Panc1 (cell line): ENCODE results near the gene FAM83E. TPM values are rescaled to one million over a fixed set of nuclear protein-coding genes. Genes with fewer than 3 reads are reported as not detected.

Experiments used
- ATAC-seq: fragments of 200-7000 bp; cut with Tn5 transposase; 2 replicates; pipeline ENCODE4 v1.9.1; 2020; ENCODE audit warnings: mild to moderate bottlenecking, moderate library complexity
- BruUV-seq: library from RNA; stranded (reverse); fragments of 400-500 nt; replicated peaks from 2 replicates; lab custom pipeline; 2021; lab: Mats Ljungman, UMichigan
- CTCF ChIA-PET: fragments of 300-600 bp; sonication (Branson Sonifier 250); formaldehyde crosslinking; loops from one replicate; lab custom pipeline; 2022; ENCODE audit warnings: antibody characterized with exemption; lab: Charles Lee
- POLR2A ChIA-PET: fragments of 300-600 bp; sonication (Branson Sonifier 250); formaldehyde crosslinking; loops from one replicate; lab custom pipeline; 2022; ENCODE audit warnings: antibody characterized with exemption; lab: Charles Lee
- DNase-seq: peaks from one replicate; pipeline ENCODE4 v3.0.0-alpha.2; 2010; ENCODE audit warnings: low read depth, low spot score
- H3K27ac ChIP-seq: 2 replicates; pipeline ENCODE4 v1.5.1; 2011; ENCODE audit warnings: mild to moderate bottlenecking, low read length, inconsistent platforms
- H3K27me3 ChIP-seq: fragments of 200-500 bp; sonication (Bioruptor generic); 2 replicates; pipeline ENCODE4 v1.6.0; 2014; ENCODE audit warnings: low read length, inconsistent platforms; ENCODE audit not compliant: control insufficient read depth, insufficient read depth
- H3K36me3 ChIP-seq: fragments of 200-500 bp; sonication (Bioruptor generic); 2 replicates; pipeline ENCODE4 v1.5.1; 2014; ENCODE audit warnings: inconsistent platforms, mild to moderate bottlenecking, low read length, moderate library complexity; ENCODE audit not compliant: control insufficient read depth, insufficient read depth
- H3K4me1 ChIP-seq: 2 replicates; pipeline ENCODE4 v1.5.1; 2011; ENCODE audit warnings: inconsistent platforms, mild to moderate bottlenecking, low read length, moderate library complexity; ENCODE audit not compliant: control insufficient read depth, insufficient read depth
- H3K4me3 ChIP-seq, 2 experiments: 2 replicates each; pipeline ENCODE4 v1.5.1; 2011 to 2012; ENCODE audit warnings: low read depth in 2 of 2, low read length in 2 of 2, mild to moderate bottlenecking in 2 of 2, inconsistent platforms in 1 of 2, moderate library complexity in 1 of 2
- H3K9me3 ChIP-seq: fragments of 200-500 bp; sonication (Bioruptor generic); 2 replicates; pipeline ENCODE4 v1.5.1; 2014; ENCODE audit warnings: low read depth, mild to moderate bottlenecking, inconsistent platforms, low read length, moderate library complexity; ENCODE audit not compliant: control insufficient read depth, insufficient read depth
- POLR2AphosphoS5 ChIP-seq: IDR thresholded peaks from 2 replicates; pipeline ENCODE4 v1.6.1; 2012; ENCODE audit warnings: mild to moderate bottlenecking, low read depth, low read length, moderate library complexity
- SIN3A ChIP-seq: IDR thresholded peaks from 2 replicates; pipeline ENCODE4 v1.6.1; 2012; ENCODE audit warnings: low read depth, mild to moderate bottlenecking, low read length, moderate library complexity, borderline replicate concordance; ENCODE audit not compliant: insufficient read depth
- TCF7L2 ChIP-seq: IDR thresholded peaks from 2 replicates; pipeline ENCODE4 v1.6.1; 2011; ENCODE audit warnings: mild to moderate bottlenecking, low read depth, low read length, inconsistent platforms
- in situ Hi-C: cut with HindIII; loops from 2 replicates; pipeline ENCODE4 v1.10.0; 2016; ENCODE audit warnings: low sequenced_read_pairs, low pct_unique_long_range_greater_than_20kb
- intact Hi-C: fragments of 100-400 bp; cut with micrococcal nuclease; formaldehyde crosslinking; loops from one replicate; pipeline ENCODE4 v1.10.0; 2022; ENCODE audit not compliant: unreplicated experiment
- total RNA-seq: library from RNA; stranded (reverse); gene quantifications from one replicate; pipeline ENCODE4 v1.2.1, GENCODE V29; 2021; ENCODE audit not compliant: unreplicated experiment
- TF ChIP-seq, protein P1 (sequence below): fragments of 450-650 bp; IDR thresholded peaks from 2 replicates; pipeline ENCODE4 v1.5.1; 2017; ENCODE audit warnings: mild to moderate bottlenecking
- TF ChIP-seq, protein P2 (sequence below), 2 experiments: IDR thresholded peaks; 2 replicates each; pipeline ENCODE4 v1.6.1; 2011 to 2012; ENCODE audit warnings: low read depth in 2 of 2, control low read depth in 1 of 2, low read length in 1 of 2, mild to moderate bottlenecking in 1 of 2, moderate library complexity in 1 of 2; ENCODE audit not compliant: insufficient read depth in 1 of 2

Gene FAM83E
- total RNA-seq, 1 experiment from 2014 or later, result 1.0 TPM

DNA sequence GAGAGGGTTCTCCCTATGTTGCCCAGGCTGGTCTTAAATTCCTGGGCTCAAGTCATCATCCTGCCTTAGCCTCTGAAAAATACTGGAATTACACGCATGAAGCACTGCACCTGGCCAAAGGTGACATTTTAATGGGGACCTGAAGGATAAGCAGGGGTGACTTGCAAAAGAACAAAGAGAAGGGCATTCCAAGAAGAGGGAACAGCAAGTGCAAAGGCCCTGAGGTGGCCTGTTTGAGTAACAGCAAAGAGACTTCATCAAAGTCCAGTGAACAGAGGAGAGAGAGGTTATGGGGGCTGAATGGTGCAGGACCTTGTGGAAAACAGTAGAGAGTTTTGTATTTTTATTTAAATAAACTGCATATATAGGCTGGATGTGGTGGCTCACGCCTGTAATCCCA is 27.0 kb upstream of the FAM83E start:
- in situ Hi-C loops, result no loop called here
- Histone ChIP-seq H3K27ac (no peak overlapping the region), H3K4me3 (no peak overlapping the region), H3K4me1 (peaks cover 6% of the 10 kb centered on the region), H3K27me3 (no peaks in the 10 kb centered on the region), H3K9me3 (no peaks in the 10 kb centered on the region), H3K36me3 (no peaks in the 10 kb centered on the region; the same call in 1 of the 2 replicates)
- intact Hi-C loops, result no loop called here
- ATAC-seq (no peak), DNase-seq (no peak)
- POLR2A ChIA-PET, result no interaction called here
- no TSS peak for BruUV-seq
- CTCF ChIA-PET, result interaction anchor here (0.6 kb wide), 1 partner anchor 42 kb away, joined by 6 read pairs; no protein-coding TSS in a partner anchor
- TF ChIP-seq POLR2AphosphoS5 (no peak), SIN3A (no peak), TCF7L2 (no peak)
- TF ChIP-seq, protein P1, sequence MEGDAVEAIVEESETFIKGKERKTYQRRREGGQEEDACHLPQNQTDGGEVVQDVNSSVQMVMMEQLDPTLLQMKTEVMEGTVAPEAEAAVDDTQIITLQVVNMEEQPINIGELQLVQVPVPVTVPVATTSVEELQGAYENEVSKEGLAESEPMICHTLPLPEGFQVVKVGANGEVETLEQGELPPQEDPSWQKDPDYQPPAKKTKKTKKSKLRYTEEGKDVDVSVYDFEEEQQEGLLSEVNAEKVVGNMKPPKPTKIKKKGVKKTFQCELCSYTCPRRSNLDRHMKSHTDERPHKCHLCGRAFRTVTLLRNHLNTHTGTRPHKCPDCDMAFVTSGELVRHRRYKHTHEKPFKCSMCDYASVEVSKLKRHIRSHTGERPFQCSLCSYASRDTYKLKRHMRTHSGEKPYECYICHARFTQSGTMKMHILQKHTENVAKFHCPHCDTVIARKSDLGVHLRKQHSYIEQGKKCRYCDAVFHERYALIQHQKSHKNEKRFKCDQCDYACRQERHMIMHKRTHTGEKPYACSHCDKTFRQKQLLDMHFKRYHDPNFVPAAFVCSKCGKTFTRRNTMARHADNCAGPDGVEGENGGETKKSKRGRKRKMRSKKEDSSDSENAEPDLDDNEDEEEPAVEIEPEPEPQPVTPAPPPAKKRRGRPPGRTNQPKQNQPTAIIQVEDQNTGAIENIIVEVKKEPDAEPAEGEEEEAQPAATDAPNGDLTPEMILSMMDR, result no peak
- TF ChIP-seq, protein P2, sequence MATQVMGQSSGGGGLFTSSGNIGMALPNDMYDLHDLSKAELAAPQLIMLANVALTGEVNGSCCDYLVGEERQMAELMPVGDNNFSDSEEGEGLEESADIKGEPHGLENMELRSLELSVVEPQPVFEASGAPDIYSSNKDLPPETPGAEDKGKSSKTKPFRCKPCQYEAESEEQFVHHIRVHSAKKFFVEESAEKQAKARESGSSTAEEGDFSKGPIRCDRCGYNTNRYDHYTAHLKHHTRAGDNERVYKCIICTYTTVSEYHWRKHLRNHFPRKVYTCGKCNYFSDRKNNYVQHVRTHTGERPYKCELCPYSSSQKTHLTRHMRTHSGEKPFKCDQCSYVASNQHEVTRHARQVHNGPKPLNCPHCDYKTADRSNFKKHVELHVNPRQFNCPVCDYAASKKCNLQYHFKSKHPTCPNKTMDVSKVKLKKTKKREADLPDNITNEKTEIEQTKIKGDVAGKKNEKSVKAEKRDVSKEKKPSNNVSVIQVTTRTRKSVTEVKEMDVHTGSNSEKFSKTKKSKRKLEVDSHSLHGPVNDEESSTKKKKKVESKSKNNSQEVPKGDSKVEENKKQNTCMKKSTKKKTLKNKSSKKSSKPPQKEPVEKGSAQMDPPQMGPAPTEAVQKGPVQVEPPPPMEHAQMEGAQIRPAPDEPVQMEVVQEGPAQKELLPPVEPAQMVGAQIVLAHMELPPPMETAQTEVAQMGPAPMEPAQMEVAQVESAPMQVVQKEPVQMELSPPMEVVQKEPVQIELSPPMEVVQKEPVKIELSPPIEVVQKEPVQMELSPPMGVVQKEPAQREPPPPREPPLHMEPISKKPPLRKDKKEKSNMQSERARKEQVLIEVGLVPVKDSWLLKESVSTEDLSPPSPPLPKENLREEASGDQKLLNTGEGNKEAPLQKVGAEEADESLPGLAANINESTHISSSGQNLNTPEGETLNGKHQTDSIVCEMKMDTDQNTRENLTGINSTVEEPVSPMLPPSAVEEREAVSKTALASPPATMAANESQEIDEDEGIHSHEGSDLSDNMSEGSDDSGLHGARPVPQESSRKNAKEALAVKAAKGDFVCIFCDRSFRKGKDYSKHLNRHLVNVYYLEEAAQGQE (IDR thresholded peaks at IDR 0.05; ENCODE audit: insufficient read depth in 1 of 2, low read depth in 2 of 2, low read length in 1 of 2), result no peak

DNA sequence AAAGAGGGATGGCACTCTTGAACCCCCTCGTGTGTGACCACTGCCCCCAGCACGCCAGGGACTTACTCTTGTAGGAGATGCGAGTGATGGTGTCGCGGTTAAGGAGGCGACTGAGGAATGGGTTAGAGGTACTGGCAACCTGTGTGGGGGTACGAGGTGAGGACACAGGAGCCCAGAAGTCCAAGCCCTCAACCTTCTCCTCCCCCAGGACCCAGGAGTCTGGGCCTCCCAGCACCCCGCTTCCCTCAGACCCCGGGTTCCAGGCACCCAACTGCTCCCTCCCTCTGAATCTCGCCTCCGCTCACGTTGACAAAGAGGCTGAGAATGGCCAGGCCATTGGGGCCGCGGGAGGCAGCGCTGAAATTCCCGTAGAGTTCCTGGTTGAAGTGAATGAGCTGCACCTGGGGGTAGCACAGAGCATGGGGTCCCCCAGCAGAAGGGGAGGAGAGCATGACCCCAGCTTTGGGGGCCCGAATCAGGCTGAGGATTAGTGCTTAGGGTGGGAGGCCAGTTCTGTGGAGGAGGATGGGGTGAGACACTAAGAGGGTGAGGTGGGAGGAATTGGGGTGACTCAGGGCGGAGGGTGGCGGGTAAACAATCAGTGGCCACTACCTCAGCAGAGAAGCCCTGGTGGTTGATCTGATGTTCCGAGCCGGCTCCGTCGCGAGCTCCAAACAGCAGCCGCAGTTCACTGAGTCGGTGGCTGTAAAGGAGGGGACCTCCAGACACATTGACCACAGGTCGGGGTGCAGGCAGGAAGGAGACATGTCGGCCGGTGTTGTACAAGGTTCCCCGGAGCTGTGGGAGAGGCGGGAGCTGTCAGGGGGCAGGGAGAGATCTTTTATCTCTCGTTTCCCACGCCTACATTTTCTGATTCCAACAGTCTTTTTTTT is 24.9 kb upstream of the FAM83E start:
- Histone ChIP-seq H3K9me3 (no peaks in the 10 kb centered on the region), H3K4me1 (peaks cover 10% of the 10 kb centered on the region), H3K4me3 (peak overlapping the region; percentile 16 to 28; a peak in 3 of 4 replicates), H3K36me3 (no peaks in the 10 kb centered on the region; the same call in 1 of the 2 replicates), H3K27me3 (no peaks in the 10 kb centered on the region), H3K27ac (no peak overlapping the region)
- no TSS peak for BruUV-seq
- in situ Hi-C loops (no loop called here), intact Hi-C loops (no loop called here)
- ATAC-seq, result no peak
- no peak for DNase-seq
- TF ChIP-seq TCF7L2 (no peak), POLR2AphosphoS5 (no peak), SIN3A (no peak)
- TF ChIP-seq, protein P2 (IDR thresholded peaks at IDR 0.05; ENCODE audit: insufficient read depth in 1 of 2, low read depth in 2 of 2, low read length in 1 of 2), result no peak
- TF ChIP-seq, protein P1, result no peak
- ChIA-PET POLR2A (interaction anchor here (0.6 to 1.1 kb wide), 4 partner anchors 10 to 354 kb away, joined by 3 to 9 read pairs (median 5); partner anchors contain the start of gene RUVBL2), CTCF (no interaction called here)
